C4-2B (cell line): ENCODE data around the gene R3HDML.

Source experiments
- ZFX ChIP-seq: fragments of 450-650 bp; IDR thresholded peaks from 2 replicates; pipeline ENCODE4 v1.6.1; 2017
- TF ChIP-seq, protein P1 (sequence below): fragments of 450-650 bp; conservative IDR thresholded peaks from 2 replicates; pipeline ENCODE4 v1.5.1; 2017; ENCODE audit warnings: mild to moderate bottlenecking

DNA sequence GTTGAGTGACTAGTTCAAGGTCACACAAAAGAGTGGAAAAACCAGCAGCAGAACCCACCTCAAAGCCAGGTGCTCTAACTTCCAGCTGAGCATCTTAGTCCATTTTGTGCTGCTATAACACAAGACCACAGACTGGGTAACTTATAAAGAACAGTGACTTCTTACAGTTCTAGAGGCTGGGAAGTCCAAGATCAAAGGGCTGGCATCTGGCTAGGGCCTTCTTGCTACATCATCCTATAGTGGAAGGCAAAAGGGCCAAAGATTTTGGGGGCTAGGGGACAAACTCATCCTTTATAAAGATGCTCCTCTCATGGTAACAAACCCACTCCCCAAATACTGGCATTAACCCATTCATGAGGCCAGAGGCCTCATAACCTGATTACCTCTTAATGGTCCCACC is 35.6 kb upstream of the R3HDML start:
- TF ChIP-seq ZFX: no peak
- TF ChIP-seq, protein P1, sequence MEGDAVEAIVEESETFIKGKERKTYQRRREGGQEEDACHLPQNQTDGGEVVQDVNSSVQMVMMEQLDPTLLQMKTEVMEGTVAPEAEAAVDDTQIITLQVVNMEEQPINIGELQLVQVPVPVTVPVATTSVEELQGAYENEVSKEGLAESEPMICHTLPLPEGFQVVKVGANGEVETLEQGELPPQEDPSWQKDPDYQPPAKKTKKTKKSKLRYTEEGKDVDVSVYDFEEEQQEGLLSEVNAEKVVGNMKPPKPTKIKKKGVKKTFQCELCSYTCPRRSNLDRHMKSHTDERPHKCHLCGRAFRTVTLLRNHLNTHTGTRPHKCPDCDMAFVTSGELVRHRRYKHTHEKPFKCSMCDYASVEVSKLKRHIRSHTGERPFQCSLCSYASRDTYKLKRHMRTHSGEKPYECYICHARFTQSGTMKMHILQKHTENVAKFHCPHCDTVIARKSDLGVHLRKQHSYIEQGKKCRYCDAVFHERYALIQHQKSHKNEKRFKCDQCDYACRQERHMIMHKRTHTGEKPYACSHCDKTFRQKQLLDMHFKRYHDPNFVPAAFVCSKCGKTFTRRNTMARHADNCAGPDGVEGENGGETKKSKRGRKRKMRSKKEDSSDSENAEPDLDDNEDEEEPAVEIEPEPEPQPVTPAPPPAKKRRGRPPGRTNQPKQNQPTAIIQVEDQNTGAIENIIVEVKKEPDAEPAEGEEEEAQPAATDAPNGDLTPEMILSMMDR: no peak
